Prostate gland (tissue), 2 donors: ENCODE results near the gene MPHOSPH10. TPM values are rescaled to one million over a fixed set of nuclear protein-coding genes. Genes with fewer than 3 reads are reported as not detected.

ENCODE experiments used
- DNase-seq: peaks from one replicate; pipeline ENCODE4 v3.0.0-alpha.2; 2019; ENCODE audit warnings: low spot score
- H3K27ac ChIP-seq, 2 donors: fragments of 200-600 bp; sonication (generic); 2 replicates each; pipeline ENCODE4 v1.5.1; 2017 to 2019
- H3K27me3 ChIP-seq: fragments of 200-600 bp; sonication (generic); replicated peaks from 2 replicates; pipeline ENCODE4 v1.5.1; 2019; ENCODE audit not compliant: insufficient read depth
- H3K36me3 ChIP-seq, 2 donors: fragments of 200-600 bp; sonication (generic); 1 replicate in 1 of 2; 2 replicates in 1 of 2; pipeline versions ENCODE4 v1.5.1 to v1.8.1; 2017 to 2019
- H3K4me1 ChIP-seq: fragments of 200-600 bp; sonication (generic); replicated peaks from 2 replicates; pipeline ENCODE4 v1.5.1; 2019
- H3K4me3 ChIP-seq, 2 donors: fragments of 200-600 bp; sonication (generic); 2 replicates each; pipeline ENCODE4 v1.5.1; 2017 to 2019
- H3K9me3 ChIP-seq: fragments of 200-600 bp; sonication (generic); 2 replicates; pipeline ENCODE4 v1.5.1; 2017
- POLR2A ChIP-seq: fragments of 450-650 bp; IDR thresholded peaks from one replicate; pipeline ENCODE4 v1.6.1; 2016; ENCODE audit warnings: antibody characterized with exemption, mild to moderate bottlenecking
- POLR2AphosphoS5 ChIP-seq: sonication (generic); formaldehyde crosslinking; IDR thresholded peaks from one replicate; pipeline ENCODE4 v1.6.1; 2017; ENCODE audit warnings: antibody characterized with exemption
- WGBS: methylation state at CpG from one replicate; pipeline ENCODE4 v1.1.5; 2018; 5-methylcytosine and 5-hydroxymethylcytosine counted together
- intact Hi-C: fragments of 100-400 bp; cut with DNase I; formaldehyde crosslinking; loops from one replicate; pipeline ENCODE4 v1.14.2; 2022
- small RNA-seq, 2 donors: library from RNA; depleted of rRNA; stranded (forward); fragments of <200 nt; gene quantifications; one replicate each; pipeline ENCODE3, GENCODE V24; 2016
- total RNA-seq, 2 donors: library from RNA; depleted of rRNA; stranded (reverse); fragments of >200 nt; gene quantifications; one replicate each; pipeline ENCODE4 v1.1.0, GENCODE V29; 2016
- TF ChIP-seq, protein P1 (sequence below), 4 experiments: fragments of 200-600 bp in 2 of 4; fragments of 450-650 bp in 2 of 4; sonication (generic) in 2 of 4; IDR thresholded peaks; 1 replicate in 3 of 4; 2 replicates in 1 of 4; pipeline ENCODE4 v1.5.1; 2016 to 2019; ENCODE audit warnings: antibody characterized with exemption in 4 of 4, mild to moderate bottlenecking in 2 of 4, moderate library complexity in 2 of 4

MPHOSPH10 gene
- total RNA-seq, 2 donors from 2014 or later: 20.2 to 25.9 TPM

DNA sequence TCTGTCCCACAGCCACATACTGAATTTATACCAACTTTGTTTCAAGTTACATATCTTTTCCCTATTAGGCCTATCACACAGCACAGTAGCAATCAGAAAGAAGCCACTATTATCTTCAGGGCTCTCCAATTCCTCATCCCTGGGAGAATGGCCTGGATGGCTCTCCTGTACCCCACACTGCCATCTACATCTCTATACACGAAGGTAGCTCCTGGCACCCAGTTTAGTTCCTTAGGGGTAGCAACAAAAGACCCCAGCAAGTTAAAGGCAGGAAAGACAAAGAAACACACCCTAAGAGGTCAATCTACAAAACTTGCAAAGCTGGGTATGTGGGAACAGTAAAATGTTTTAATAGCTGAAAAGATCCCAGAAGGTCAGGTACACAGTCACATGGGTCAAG lies 56.5 kb downstream of the MPHOSPH10 start:
- no peak overlapping the region for H3K27ac ChIP-seq
- intact Hi-C loops: no loop called here
- H3K36me3 ChIP-seq: no peaks in the 10 kb centered on the region
- DNase-seq: no peak
- no peaks in the 10 kb centered on the region for H3K27me3 ChIP-seq
- H3K4me1 ChIP-seq: no peaks in the 10 kb centered on the region
- H3K9me3 ChIP-seq: no peaks in the 10 kb centered on the region
- TF ChIP-seq POLR2A (no peak), POLR2AphosphoS5 (no peak)
- TF ChIP-seq, protein P1, sequence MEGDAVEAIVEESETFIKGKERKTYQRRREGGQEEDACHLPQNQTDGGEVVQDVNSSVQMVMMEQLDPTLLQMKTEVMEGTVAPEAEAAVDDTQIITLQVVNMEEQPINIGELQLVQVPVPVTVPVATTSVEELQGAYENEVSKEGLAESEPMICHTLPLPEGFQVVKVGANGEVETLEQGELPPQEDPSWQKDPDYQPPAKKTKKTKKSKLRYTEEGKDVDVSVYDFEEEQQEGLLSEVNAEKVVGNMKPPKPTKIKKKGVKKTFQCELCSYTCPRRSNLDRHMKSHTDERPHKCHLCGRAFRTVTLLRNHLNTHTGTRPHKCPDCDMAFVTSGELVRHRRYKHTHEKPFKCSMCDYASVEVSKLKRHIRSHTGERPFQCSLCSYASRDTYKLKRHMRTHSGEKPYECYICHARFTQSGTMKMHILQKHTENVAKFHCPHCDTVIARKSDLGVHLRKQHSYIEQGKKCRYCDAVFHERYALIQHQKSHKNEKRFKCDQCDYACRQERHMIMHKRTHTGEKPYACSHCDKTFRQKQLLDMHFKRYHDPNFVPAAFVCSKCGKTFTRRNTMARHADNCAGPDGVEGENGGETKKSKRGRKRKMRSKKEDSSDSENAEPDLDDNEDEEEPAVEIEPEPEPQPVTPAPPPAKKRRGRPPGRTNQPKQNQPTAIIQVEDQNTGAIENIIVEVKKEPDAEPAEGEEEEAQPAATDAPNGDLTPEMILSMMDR (IDR thresholded peaks at IDR 0.05): no peak
- WGBS: 52% methylated on average over 1 of the region's 1 CpG
- H3K4me3 ChIP-seq: no peak overlapping the region

DNA sequence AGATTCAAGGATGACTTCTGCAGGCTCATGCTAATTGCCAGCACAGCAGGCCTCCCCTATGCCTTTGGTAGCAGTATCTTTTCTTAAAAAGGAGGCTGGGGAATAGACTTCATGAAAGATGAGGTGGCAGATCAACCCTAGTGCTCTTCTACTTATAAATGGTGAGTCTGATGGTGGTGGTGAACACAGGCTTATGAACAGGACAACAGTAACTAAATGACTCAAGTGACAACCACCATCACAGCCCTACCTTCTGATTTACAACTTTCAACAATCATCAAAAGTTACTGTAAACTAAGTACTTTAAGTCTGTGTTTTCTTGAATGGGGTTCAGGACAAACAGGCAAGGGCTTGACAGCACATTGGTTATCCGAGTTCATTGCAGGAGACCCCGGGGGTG lies 57.2 kb downstream of the MPHOSPH10 start:
- 60% methylated on average over 2 of the region's 2 CpGs for WGBS

GRCh38 chr2:71190656-71191569 lies 60.5 kb downstream of the MPHOSPH10 start:
- H3K4me3 ChIP-seq: no peak overlapping the region
- H3K27ac ChIP-seq: no peak overlapping the region
- WGBS: 53% methylated on average over 3 of the region's 3 CpGs
- no peaks in the 10 kb centered on the region for H3K4me1 ChIP-seq
- no peak for DNase-seq
- intact Hi-C loops: no loop called here
- no peaks in the 10 kb centered on the region for H3K36me3 ChIP-seq
- TF ChIP-seq, protein P1 (IDR thresholded peaks at IDR 0.05): peak in 2 of 4 experiments; percentile 8 to 36
- TF ChIP-seq POLR2A (no peak), POLR2AphosphoS5 (no peak)
- no peaks in the 10 kb centered on the region for H3K9me3 ChIP-seq
- H3K27me3 ChIP-seq: no peaks in the 10 kb centered on the region

More for the DNA sequence above, 57.2 kb downstream of the MPHOSPH10 start:
- Histone ChIP-seq H3K27ac (no peak overlapping the region), H3K27me3 (no peaks in the 10 kb centered on the region), H3K4me1 (no peaks in the 10 kb centered on the region), H3K4me3 (no peak overlapping the region), H3K36me3 (no peaks in the 10 kb centered on the region), H3K9me3 (no peaks in the 10 kb centered on the region)
- intact Hi-C loops: no loop called here
- no peak for TF ChIP-seq POLR2AphosphoS5
- no peak for TF ChIP-seq POLR2A
- TF ChIP-seq, protein P1 (IDR thresholded peaks at IDR 0.05): no peak
- DNase-seq: no peak

DNA sequence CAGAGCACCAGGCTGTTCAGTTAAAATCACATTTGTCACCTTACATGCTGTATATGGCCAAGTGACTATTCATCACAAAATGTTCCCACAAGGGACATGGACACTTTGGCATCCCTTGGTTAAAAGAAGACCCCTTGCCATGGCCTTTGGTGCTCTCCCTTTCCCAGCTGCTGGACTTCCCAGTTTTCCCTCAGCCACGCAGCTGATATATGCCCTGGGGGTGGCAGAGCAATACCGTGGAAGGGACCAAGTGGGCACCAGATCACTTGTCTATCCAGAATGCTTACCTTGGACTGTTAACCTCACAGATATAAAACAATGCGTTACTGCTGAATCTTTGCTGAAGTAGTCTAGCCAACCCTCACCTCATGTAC lies 61.1 kb downstream of the MPHOSPH10 start:
- no peaks in the 10 kb centered on the region for H3K27me3 ChIP-seq
- no peak overlapping the region for H3K4me3 ChIP-seq
- H3K27ac ChIP-seq: no peak overlapping the region
- TF ChIP-seq POLR2AphosphoS5 (no peak), POLR2A (no peak)
- TF ChIP-seq, protein P1 (IDR thresholded peaks at IDR 0.05): no peak
- no peaks in the 10 kb centered on the region for H3K36me3 ChIP-seq
- H3K9me3 ChIP-seq: no peaks in the 10 kb centered on the region
- DNase-seq: no peak
- H3K4me1 ChIP-seq: no peaks in the 10 kb centered on the region
- intact Hi-C loops: no loop called here
- WGBS: 84% methylated on average over 3 of the region's 3 CpGs

Small RNA genes within 50 kb of the gene (small RNA-seq; reads per million reads assigned to genes)
- 0 reads per million in 2 donors for gene AC007881.1

Other genes starting within 250 kb of the MPHOSPH10 start
- gene VAX2, start 230.1 kb upstream of the MPHOSPH10 start, total RNA-seq: under 1 TPM; 0.18 to 0.97 TPM
- gene ATP6V1B1, start 194.7 kb upstream of the MPHOSPH10 start, total RNA-seq: 1 to 10 TPM in 1 of 2 donors, not detected in 1; 1.2 TPM
- under 1 TPM; 0.36 to 0.74 TPM for gene ANKRD53, start 152.0 kb upstream of the MPHOSPH10 start, total RNA-seq
- 10 to 100 TPM; 41.4 to 45.2 TPM for gene TEX261, start 135.8 kb upstream of the MPHOSPH10 start, total RNA-seq
- gene NAGK, start 62.0 kb upstream of the MPHOSPH10 start, total RNA-seq: 10 to 100 TPM; 56.4 to 58.5 TPM
- 10 to 100 TPM; 18.2 to 41.4 TPM for gene MCEE, start 405 bp upstream of the MPHOSPH10 start, total RNA-seq
- gene PAIP2B, start 96.5 kb downstream of the MPHOSPH10 start, total RNA-seq: 10 to 100 TPM in 1 of 2 donors, 1 to 10 TPM in 1; 5.9 to 12.8 TPM
- gene ZNF638, start 201.1 kb downstream of the MPHOSPH10 start, total RNA-seq: 100 to 1,000 TPM; 137 to 164 TPM